Loucy (cell line): ENCODE data around the gene UBE2G1.
"Not testable (repeated sequence)": the region's sequence is repeated elsewhere in the genome, so short reads cannot be mapped to it uniquely, and the experiment has no call there.

Experiments used
- H2AFZ ChIP-seq: fragments of 200-600 bp; sonication (generic); 2 replicates; pipeline ENCODE4 v1.6.0; 2016; ENCODE audit warnings: antibody characterized with exemption, mild to moderate bottlenecking, low read length, moderate library complexity
- H3F3A ChIP-seq: fragments of 200-600 bp; 2 replicates; pipeline ENCODE4 v1.6.0; 2016; ENCODE audit warnings: antibody characterized with exemption, low read depth, mild to moderate bottlenecking
- H3K27me3 ChIP-seq: fragments of 200-600 bp; sonication (generic); 2 replicates; pipeline ENCODE4 v1.6.1; 2014; ENCODE audit warnings: low read length, mild to moderate bottlenecking; ENCODE audit not compliant: insufficient read depth, poor library complexity, severe bottlenecking
- H3K36me3 ChIP-seq: fragments of 200-600 bp; sonication (generic); 2 replicates; pipeline ENCODE4 v1.6.1; 2016; ENCODE audit warnings: low read length; ENCODE audit not compliant: insufficient read depth
- H3K4me1 ChIP-seq: fragments of 200-600 bp; sonication (generic); 2 replicates; pipeline ENCODE4 v1.5.1; 2014; ENCODE audit warnings: low read length, mild to moderate bottlenecking; ENCODE audit not compliant: insufficient read depth, poor library complexity, severe bottlenecking
- H3K4me2 ChIP-seq: fragments of 200-600 bp; sonication (generic); 2 replicates; pipeline ENCODE4 v1.6.0; 2014; ENCODE audit warnings: antibody characterized with exemption, low read length, low read depth, mild to moderate bottlenecking; ENCODE audit not compliant: poor library complexity, severe bottlenecking
- H3K4me3 ChIP-seq: fragments of 200-600 bp; sonication (generic); 2 replicates; pipeline ENCODE4 v1.5.1; 2014; ENCODE audit warnings: low read length, mild to moderate bottlenecking, mixed read lengths; ENCODE audit not compliant: poor library complexity, severe bottlenecking
- H3K79me2 ChIP-seq: fragments of 200-600 bp; sonication (generic); 2 replicates; pipeline ENCODE4 v1.6.1; 2014; ENCODE audit warnings: low read length; ENCODE audit not compliant: insufficient read depth
- H3K9ac ChIP-seq: fragments of 200-600 bp; sonication (generic); 2 replicates; pipeline ENCODE4 v1.6.0; 2014; ENCODE audit warnings: mild to moderate bottlenecking, low read depth, low read length, moderate library complexity; ENCODE audit not compliant: poor library complexity, severe bottlenecking
- H3K9me2 ChIP-seq: fragments of 200-600 bp; sonication (generic); replicated peaks from 2 replicates; pipeline ENCODE4 v1.6.1; 2016; ENCODE audit warnings: low read depth, low read length, mixed read lengths
- H3K9me3 ChIP-seq: fragments of 200-600 bp; sonication (generic); 2 replicates; pipeline ENCODE4 v1.6.1; 2014; ENCODE audit warnings: mild to moderate bottlenecking, antibody characterized with exemption, low read length, low read depth; ENCODE audit not compliant: insufficient read depth
- H4K20me1 ChIP-seq: fragments of 200-600 bp; sonication (generic); 2 replicates; pipeline ENCODE4 v1.6.0; 2014; ENCODE audit warnings: antibody characterized with exemption, low read length, mild to moderate bottlenecking; ENCODE audit not compliant: insufficient read depth, poor library complexity, severe bottlenecking
- EZH2phosphoT487 ChIP-seq: fragments of 200-600 bp; IDR thresholded peaks from 2 replicates; pipeline ENCODE4 v1.6.1; 2018; ENCODE audit warnings: antibody characterized with exemption, mild to moderate bottlenecking, moderate library complexity, borderline replicate concordance
- TF ChIP-seq, protein P1 (sequence below): fragments of 200-600 bp; sonication (generic); conservative IDR thresholded peaks from 2 replicates; pipeline ENCODE4 v1.5.1; 2014; ENCODE audit warnings: mild to moderate bottlenecking, antibody characterized with exemption, low read length

Gene UBE2G1

DNA sequence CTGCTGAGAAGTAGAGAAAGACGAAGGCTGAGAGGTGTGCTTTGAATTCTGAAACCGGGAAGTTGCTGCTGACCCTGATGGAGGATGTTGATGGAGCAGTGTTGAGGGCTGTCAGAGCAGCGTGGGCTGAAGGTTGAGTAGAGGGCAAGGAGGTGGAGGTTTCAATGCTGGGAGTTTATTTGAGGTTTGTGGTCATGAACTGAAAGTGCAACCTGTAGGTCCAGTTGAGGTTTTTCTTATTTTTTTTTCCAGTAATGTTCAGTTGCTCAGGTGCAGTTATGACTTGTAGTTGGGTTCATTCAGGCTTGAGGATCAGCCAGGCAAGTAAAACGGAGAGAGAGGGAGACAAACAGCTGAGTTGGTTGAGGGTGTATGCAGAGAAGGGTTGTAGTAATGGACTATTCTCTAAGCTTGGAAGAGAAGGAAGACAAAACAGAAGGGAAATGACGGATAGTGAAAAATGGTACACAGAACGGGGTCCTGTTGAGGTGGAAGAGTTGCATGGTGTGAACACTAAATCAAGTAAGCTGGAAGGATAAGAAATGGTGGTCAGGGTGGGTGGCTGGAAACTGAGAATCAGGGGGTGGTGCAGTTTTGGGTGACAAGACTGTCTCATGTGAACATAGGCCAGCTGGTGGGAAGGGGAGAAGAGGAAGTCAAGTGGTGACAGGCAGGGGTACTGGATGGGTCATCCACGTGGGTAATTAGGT, 8.7 kb upstream of the UBE2G1 start:
- H3K9me3 ChIP-seq = no peaks in the 10 kb centered on the region
- peak overlapping the region; percentile 12 for H3K9ac ChIP-seq
- TF ChIP-seq, protein P1, sequence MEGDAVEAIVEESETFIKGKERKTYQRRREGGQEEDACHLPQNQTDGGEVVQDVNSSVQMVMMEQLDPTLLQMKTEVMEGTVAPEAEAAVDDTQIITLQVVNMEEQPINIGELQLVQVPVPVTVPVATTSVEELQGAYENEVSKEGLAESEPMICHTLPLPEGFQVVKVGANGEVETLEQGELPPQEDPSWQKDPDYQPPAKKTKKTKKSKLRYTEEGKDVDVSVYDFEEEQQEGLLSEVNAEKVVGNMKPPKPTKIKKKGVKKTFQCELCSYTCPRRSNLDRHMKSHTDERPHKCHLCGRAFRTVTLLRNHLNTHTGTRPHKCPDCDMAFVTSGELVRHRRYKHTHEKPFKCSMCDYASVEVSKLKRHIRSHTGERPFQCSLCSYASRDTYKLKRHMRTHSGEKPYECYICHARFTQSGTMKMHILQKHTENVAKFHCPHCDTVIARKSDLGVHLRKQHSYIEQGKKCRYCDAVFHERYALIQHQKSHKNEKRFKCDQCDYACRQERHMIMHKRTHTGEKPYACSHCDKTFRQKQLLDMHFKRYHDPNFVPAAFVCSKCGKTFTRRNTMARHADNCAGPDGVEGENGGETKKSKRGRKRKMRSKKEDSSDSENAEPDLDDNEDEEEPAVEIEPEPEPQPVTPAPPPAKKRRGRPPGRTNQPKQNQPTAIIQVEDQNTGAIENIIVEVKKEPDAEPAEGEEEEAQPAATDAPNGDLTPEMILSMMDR = no peak
- no peak for TF ChIP-seq EZH2phosphoT487
- H3K9me2 ChIP-seq = no peaks in the 10 kb centered on the region
- peak overlapping the region; percentile 54 for H3K4me3 ChIP-seq
- H3K79me2 ChIP-seq = no peaks in the 10 kb centered on the region
- H3K4me1 ChIP-seq = peaks cover 17% of the 10 kb centered on the region
- H4K20me1 ChIP-seq = no peaks in the 10 kb centered on the region
- H3K27me3 ChIP-seq = no peaks in the 10 kb centered on the region
- no peaks in the 10 kb centered on the region for H3K36me3 ChIP-seq
- H2AFZ ChIP-seq = peak overlapping the region; percentile 68
- peak overlapping the region; percentile 73 for H3K4me2 ChIP-seq
- no peaks in the 10 kb centered on the region; the same call in 1 of the 2 replicates for H3F3A ChIP-seq

DNA sequence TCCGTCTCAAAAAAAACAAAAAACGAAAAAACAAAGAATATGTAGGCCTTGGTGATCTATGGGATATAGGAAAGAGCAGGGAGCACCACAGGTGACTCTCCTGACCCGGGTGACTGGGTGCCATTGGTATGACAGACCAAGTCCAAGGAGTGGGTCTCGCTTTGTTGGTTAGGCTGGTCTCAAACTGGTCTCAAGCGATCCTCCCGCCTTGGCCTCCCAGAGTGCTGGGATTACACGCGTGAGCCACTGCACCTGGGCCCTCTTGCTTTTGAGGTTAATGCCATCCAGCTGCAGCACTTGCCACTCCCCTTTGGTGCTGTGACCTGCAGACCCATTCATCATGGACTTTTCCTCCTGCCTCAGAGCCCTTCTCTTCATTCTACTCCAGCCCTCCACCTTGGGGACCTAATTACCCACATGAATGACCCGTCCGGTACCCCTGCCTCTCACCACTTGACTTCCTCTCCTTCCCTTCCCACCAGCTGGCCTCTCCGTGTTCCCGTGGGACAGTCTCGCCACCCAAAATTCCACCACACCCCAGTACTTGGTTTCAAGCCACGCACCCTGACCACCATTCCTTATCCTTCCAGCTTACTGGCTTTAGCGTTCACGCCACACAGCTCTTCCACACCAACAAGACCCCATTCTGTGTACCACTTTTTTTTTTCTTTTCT, 3.2 kb upstream of the UBE2G1 start:
- Histone ChIP-seq H3K4me2 (no peak overlapping the region), H3K4me3 (no peak overlapping the region), H3F3A (no peaks in the 10 kb centered on the region; the same call in 1 of the 2 replicates), H3K27me3 (peaks cover 9% of the 10 kb centered on the region), H3K9me3 (no peaks in the 10 kb centered on the region), H3K9me2 (no peaks in the 10 kb centered on the region), H3K4me1 (peaks cover 14% of the 10 kb centered on the region), H3K9ac (no peak overlapping the region), H4K20me1 (peaks cover 13% of the 10 kb centered on the region), H2AFZ (no peak overlapping the region), H3K79me2 (peaks cover 16% of the 10 kb centered on the region), H3K36me3 (no peaks in the 10 kb centered on the region)
- no peak for TF ChIP-seq EZH2phosphoT487
- TF ChIP-seq, protein P1 = no peak

DNA sequence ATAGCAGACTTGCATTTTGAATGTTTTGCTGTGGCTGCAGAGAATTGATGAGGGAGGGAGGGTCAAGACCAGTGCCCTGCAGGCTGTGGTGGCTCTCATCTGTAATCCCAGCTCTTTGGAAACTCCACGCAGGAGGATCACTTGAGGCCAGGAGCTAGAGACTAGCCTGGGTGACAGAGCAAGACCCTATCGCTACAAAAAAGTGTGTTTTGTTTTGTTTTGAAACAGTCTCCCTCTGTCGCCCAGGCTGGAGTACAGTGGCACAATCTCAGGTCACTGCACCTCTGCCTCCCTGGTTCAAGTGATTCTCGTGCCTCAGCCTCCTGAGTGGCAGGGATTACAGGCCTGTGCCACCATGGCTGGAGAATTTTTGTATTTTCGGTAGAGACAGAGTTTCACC, 1.9 kb upstream of the UBE2G1 start:
- Histone ChIP-seq H3K4me3 (no peak overlapping the region), H3K4me2 (no peak overlapping the region), H2AFZ (no peak overlapping the region)

DNA sequence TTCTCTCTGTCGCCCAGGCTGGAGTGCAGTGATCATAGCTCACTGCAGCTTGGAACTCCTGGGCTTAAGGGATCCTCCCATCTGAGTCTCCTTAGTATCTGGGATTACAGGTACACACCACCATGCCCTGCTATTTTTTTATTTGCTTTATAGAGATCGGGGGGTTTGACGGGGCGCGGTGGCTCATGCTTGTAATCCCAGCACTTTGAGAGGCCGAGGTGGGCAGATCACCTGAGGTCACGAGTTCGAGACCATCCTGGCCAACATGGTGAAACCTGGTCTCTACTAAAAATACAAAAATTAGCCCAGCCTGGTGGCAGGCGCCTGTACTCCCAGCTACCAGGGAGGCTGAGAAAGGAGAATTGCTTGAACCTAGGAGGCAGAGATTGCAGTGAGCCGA, 702 bp upstream of the UBE2G1 start:
- Histone ChIP-seq H3K4me1 (peaks cover 29% of the 10 kb centered on the region), H2AFZ (peak overlapping the region; percentile 76), H3K4me3 (peak overlapping the region; percentile 98), H3K9ac (peak overlapping the region; percentile 49), H3K4me2 (peak overlapping the region; percentile 68), H3K79me2 (peaks cover 41% of the 10 kb centered on the region), H4K20me1 (peaks cover 37% of the 10 kb centered on the region)
- not testable (repeated sequence) for H3K9me3 ChIP-seq, H3F3A ChIP-seq, H3K36me3 ChIP-seq, H3K9me2 ChIP-seq, H3K27me3 ChIP-seq

More for the DNA sequence above, 1.9 kb upstream of the UBE2G1 start:
- H3K36me3 ChIP-seq = no peaks in the 10 kb centered on the region
- H3K9me3 ChIP-seq = no peaks in the 10 kb centered on the region
- TF ChIP-seq, protein P1 = no peak
- no peak for TF ChIP-seq EZH2phosphoT487
- H3K9ac ChIP-seq = no peak overlapping the region
- peaks cover 9% of the 10 kb centered on the region for H3K27me3 ChIP-seq
- H3F3A ChIP-seq = no peaks in the 10 kb centered on the region
- peaks cover 25% of the 10 kb centered on the region for H4K20me1 ChIP-seq
- no peaks in the 10 kb centered on the region for H3K9me2 ChIP-seq
- H3K4me1 ChIP-seq = peaks cover 20% of the 10 kb centered on the region
- H3K79me2 ChIP-seq = peaks cover 30% of the 10 kb centered on the region
